Prostate gland (tissue), 2 donors: ENCODE measurements around the gene C11orf58.

Experiments used
- POLR2A ChIP-seq: fragments of 450-650 bp; IDR thresholded peaks from one replicate; pipeline ENCODE4 v1.6.1; 2016; ENCODE audit warnings: antibody characterized with exemption, mild to moderate bottlenecking
- POLR2AphosphoS5 ChIP-seq: sonication (generic); formaldehyde crosslinking; IDR thresholded peaks from one replicate; pipeline ENCODE4 v1.6.1; 2017; ENCODE audit warnings: antibody characterized with exemption
- TF ChIP-seq, protein P1 (sequence below), 4 experiments: fragments of 200-600 bp in 2 of 4; fragments of 450-650 bp in 2 of 4; sonication (generic) in 2 of 4; IDR thresholded peaks; 1 replicate in 3 of 4; 2 replicates in 1 of 4; pipeline ENCODE4 v1.5.1; 2016 to 2019; ENCODE audit warnings: antibody characterized with exemption in 4 of 4, mild to moderate bottlenecking in 2 of 4, moderate library complexity in 2 of 4

- TF ChIP-seq POLR2AphosphoS5 (no peak), POLR2A (no peak)
- TF ChIP-seq, protein P1, sequence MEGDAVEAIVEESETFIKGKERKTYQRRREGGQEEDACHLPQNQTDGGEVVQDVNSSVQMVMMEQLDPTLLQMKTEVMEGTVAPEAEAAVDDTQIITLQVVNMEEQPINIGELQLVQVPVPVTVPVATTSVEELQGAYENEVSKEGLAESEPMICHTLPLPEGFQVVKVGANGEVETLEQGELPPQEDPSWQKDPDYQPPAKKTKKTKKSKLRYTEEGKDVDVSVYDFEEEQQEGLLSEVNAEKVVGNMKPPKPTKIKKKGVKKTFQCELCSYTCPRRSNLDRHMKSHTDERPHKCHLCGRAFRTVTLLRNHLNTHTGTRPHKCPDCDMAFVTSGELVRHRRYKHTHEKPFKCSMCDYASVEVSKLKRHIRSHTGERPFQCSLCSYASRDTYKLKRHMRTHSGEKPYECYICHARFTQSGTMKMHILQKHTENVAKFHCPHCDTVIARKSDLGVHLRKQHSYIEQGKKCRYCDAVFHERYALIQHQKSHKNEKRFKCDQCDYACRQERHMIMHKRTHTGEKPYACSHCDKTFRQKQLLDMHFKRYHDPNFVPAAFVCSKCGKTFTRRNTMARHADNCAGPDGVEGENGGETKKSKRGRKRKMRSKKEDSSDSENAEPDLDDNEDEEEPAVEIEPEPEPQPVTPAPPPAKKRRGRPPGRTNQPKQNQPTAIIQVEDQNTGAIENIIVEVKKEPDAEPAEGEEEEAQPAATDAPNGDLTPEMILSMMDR (IDR thresholded peaks at IDR 0.05), result no peak
Measured at GRCh38 chr11:16807306-16807705, 68.9 kb downstream of the C11orf58 start.
